ENCODE results near the gene NKD2.

NKD2 gene

GRCh38 chr5:1011741-1012312 is 3.2 kb downstream of the NKD2 start:
- DNase-seq (ENCODE audit: extremely low read depth, low read depth): no peak
- no peak for TF ChIP-seq CTCF (IDR thresholded peaks at IDR 0.05; ENCODE audit: low read depth, low read length, missing control alignments)
- no peak overlapping the region for H3K4me3 ChIP-seq (replicated peaks; ENCODE audit: low read depth, low read length)

GRCh38 chr5:1012313-1012841 is 3.8 kb downstream of the NKD2 start:
- no peak for DNase-seq (ENCODE audit: extremely low read depth, low read depth)

GRCh38 chr5:1012900-1013237 is 4.3 kb downstream of the NKD2 start:
- no peak for TF ChIP-seq CTCF (IDR thresholded peaks at IDR 0.05; ENCODE audit: low read depth, low read length, missing control alignments)
- no peak overlapping the region for H3K4me3 ChIP-seq (replicated peaks; ENCODE audit: low read depth, low read length)
- DNase-seq (ENCODE audit: extremely low read depth, low read depth): no peak

More at GRCh38 chr5:1012313-1012841, 3.8 kb downstream of the NKD2 start:
- no peak for TF ChIP-seq CTCF (IDR thresholded peaks at IDR 0.05; ENCODE audit: low read depth, low read length, missing control alignments)
- H3K4me3 ChIP-seq (replicated peaks; ENCODE audit: low read depth, low read length): no peak overlapping the region

GRCh38 chr5:1013238-1013947 is 4.8 kb downstream of the NKD2 start:
- H3K4me3 ChIP-seq (replicated peaks; ENCODE audit: low read depth, low read length): no peak overlapping the region
- no peak for TF ChIP-seq CTCF (IDR thresholded peaks at IDR 0.05; ENCODE audit: low read depth, low read length, missing control alignments)
- no peak for DNase-seq (ENCODE audit: extremely low read depth, low read depth)

GRCh38 chr5:1013948-1014301 is 5.3 kb downstream of the NKD2 start:
- no peak for DNase-seq (ENCODE audit: extremely low read depth, low read depth)

GRCh38 chr5:1014346-1014745 is 5.7 kb downstream of the NKD2 start:
- TF ChIP-seq CTCF (IDR thresholded peaks at IDR 0.05; ENCODE audit: low read depth, low read length, missing control alignments): no peak
- no peak for DNase-seq (ENCODE audit: extremely low read depth, low read depth)
- H3K4me3 ChIP-seq (replicated peaks; ENCODE audit: low read depth, low read length): no peak overlapping the region

More at GRCh38 chr5:1013948-1014301, 5.3 kb downstream of the NKD2 start:
- no peak overlapping the region for H3K4me3 ChIP-seq (replicated peaks; ENCODE audit: low read depth, low read length)
- no peak for TF ChIP-seq CTCF (IDR thresholded peaks at IDR 0.05; ENCODE audit: low read depth, low read length, missing control alignments)
